Spleen (tissue), 11 donors: ENCODE measurements around the gene C14orf132. TPM values are rescaled to one million over a fixed set of nuclear protein-coding genes. Genes with fewer than 3 reads are reported as not detected.
A peak's percentile ranks its signal among the peaks of the same experiment; 100 is the strongest.

Source experiments
- DNase-seq: peaks from one replicate; pipeline ENCODE4 v3.0.0-alpha.2; 2020
- H3K27ac ChIP-seq, 8 donors: fragments of 200-600 bp; sonication (generic) in 7 of 8; 1 replicate in 4 of 8; 2 replicates in 4 of 8; pipeline versions ENCODE4 v1.5.0 to v1.8.0; 2016 to 2021; ENCODE audit warnings: inconsistent platforms in 4 of 8, mild to moderate bottlenecking in 4 of 8, moderate library complexity in 1 of 8
- H3K27me3 ChIP-seq, 7 donors: fragments of 200-600 bp; sonication (generic) in 6 of 7; replicated peaks in 1 of 7; 1 replicate in 4 of 7; 2 replicates in 3 of 7; pipeline versions ENCODE4 v1.5.0 to v1.8.0; 2016 to 2021; ENCODE audit warnings: inconsistent platforms in 3 of 7, mild to moderate bottlenecking in 1 of 7
- H3K36me3 ChIP-seq, 6 donors: fragments of 200-600 bp; sonication (generic) in 5 of 6; 1 replicate in 4 of 6; 2 replicates in 2 of 6; pipeline versions ENCODE4 v1.5.0 to v1.8.0; 2016 to 2021; ENCODE audit warnings: inconsistent platforms in 2 of 6
- H3K4me1 ChIP-seq, 6 donors: fragments of 200-600 bp; sonication (generic) in 5 of 6; 1 replicate in 3 of 6; 2 replicates in 3 of 6; pipeline versions ENCODE4 v1.5.0 to v1.8.0; 2016 to 2021; ENCODE audit warnings: inconsistent platforms in 3 of 6
- H3K4me3 ChIP-seq, 8 donors: fragments of 200-600 bp; sonication (generic) in 7 of 8; 1 replicate in 4 of 8; 2 replicates in 4 of 8; pipeline versions ENCODE4 v1.5.0 to v1.8.0; 2016 to 2021; ENCODE audit warnings: inconsistent platforms in 4 of 8, mild to moderate bottlenecking in 4 of 8, moderate library complexity in 2 of 8
- H3K9me3 ChIP-seq, 8 donors: fragments of 200-600 bp; sonication (generic) in 7 of 8; 1 replicate in 4 of 8; 2 replicates in 4 of 8; pipeline versions ENCODE4 v1.5.0 to v1.8.0; 2016 to 2021; ENCODE audit warnings: inconsistent platforms in 4 of 8
- CTCF ChIP-seq, 11 experiments: fragments of 200-600 bp in 7 of 11; fragments of 450-650 bp in 4 of 11; sonication (generic) in 4 of 11; IDR thresholded peaks in 8 of 11; conservative IDR thresholded peaks in 3 of 11; 1 replicate in 7 of 11; 2 replicates in 4 of 11; pipeline versions ENCODE4 v1.4.0 to v1.8.0; 2016 to 2021; ENCODE audit warnings: antibody characterized with exemption in 11 of 11, inconsistent platforms in 4 of 11, mild to moderate bottlenecking in 1 of 11
- POLR2A ChIP-seq, 3 donors: fragments of 450-650 bp; IDR thresholded peaks; one replicate each; pipeline ENCODE4 v1.5.1; 2017; ENCODE audit warnings: antibody characterized with exemption in 3 of 3, mild to moderate bottlenecking in 1 of 3
- POLR2AphosphoS5 ChIP-seq, 3 donors: sonication (generic); formaldehyde crosslinking; IDR thresholded peaks; one replicate each; pipeline ENCODE4 v1.5.1; 2017; ENCODE audit warnings: antibody characterized with exemption in 3 of 3
- WGBS, 5 donors: extraction: QIAGEN DNeasy Blood & Tissue Kit in 3 of 5; methylation state at CpG; one replicate each; pipeline versions ENCODE4 v1.1.5 to v1.1.7; 2013 to 2018; 5-methylcytosine and 5-hydroxymethylcytosine counted together
- intact Hi-C: fragments of 100-400 bp; cut with DNase I; formaldehyde crosslinking; loops from one replicate; pipeline ENCODE4 v1.15.0; 2023; ENCODE audit warnings: low total_unique reads
- polyA plus RNA-seq, 3 donors: library from polyadenylated mRNA; stranded (reverse); fragments of 200-250 nt; gene quantifications; one replicate each; pipeline ENCODE4 v1.2.1, GENCODE V29; 2013
- total RNA-seq, 7 donors: library from RNA; depleted of rRNA in 3 of 7; stranded (reverse); fragments of >200 nt in 3 of 7; fragmentation: NEBNext Ultra II Directional in 4 of 7; extraction: Animal tissue kit (Norgen Biotek cat#: 25700) in 4 of 7; gene quantifications; one replicate each; pipeline versions ENCODE4 v1.1.0 to v1.2.1, GENCODE V29; 2016 to 2021
- donor health status: healthy with polysubstance abuse.
- donor health status: DM: no; HTN: no; CAD: no; lungs with moderate emphysema.
- donor health status: DM: no; HTN: no; CAD: no.
- donor health status: Bipolar disorder and iron deficiency.
- donor health status: healthy.
- donor health status: DM: no; HTN: no; CAD: no.
- donor health status: DM: yes; HTN: yes; CAD: no.

C14orf132 gene
- total and polyA plus RNA-seq, 10 donors = 1.8 to 16.4 (median 7.8) TPM

- H3K9me3 ChIP-seq = peaks cover 0 to 4% (median 0%) of the 10 kb centered on the region in 8 donors
- H3K27me3 ChIP-seq = no peaks in the 10 kb centered on the region
- intact Hi-C loops = no loop called here
- no peak for DNase-seq
- TF ChIP-seq POLR2A (IDR thresholded peaks at IDR 0.05) = no peak
- no peak for TF ChIP-seq POLR2AphosphoS5 (IDR thresholded peaks at IDR 0.05)
- TF ChIP-seq CTCF (IDR thresholded peaks at IDR 0.05 in 8 of 11, conservative IDR thresholded peaks at IDR 0.05 in 3 of 11) = no peak
- peak overlapping the region in 3 of 8 donors; percentile 11 to 44 (median 12) for H3K27ac ChIP-seq
- WGBS, 5 donors = 69 to 77% (median 71%) methylated on average over 4 of the region's 4 CpGs
- H3K4me3 ChIP-seq = no peak overlapping the region
- H3K4me1 ChIP-seq = peaks cover under 1 to 22% (median 10%) of the 10 kb centered on the region in 6 donors
- H3K36me3 ChIP-seq = no peaks in the 10 kb centered on the region
Measured at GRCh38 chr14:96120941-96121340, 81.8 kb downstream of the C14orf132 start.

DNA sequence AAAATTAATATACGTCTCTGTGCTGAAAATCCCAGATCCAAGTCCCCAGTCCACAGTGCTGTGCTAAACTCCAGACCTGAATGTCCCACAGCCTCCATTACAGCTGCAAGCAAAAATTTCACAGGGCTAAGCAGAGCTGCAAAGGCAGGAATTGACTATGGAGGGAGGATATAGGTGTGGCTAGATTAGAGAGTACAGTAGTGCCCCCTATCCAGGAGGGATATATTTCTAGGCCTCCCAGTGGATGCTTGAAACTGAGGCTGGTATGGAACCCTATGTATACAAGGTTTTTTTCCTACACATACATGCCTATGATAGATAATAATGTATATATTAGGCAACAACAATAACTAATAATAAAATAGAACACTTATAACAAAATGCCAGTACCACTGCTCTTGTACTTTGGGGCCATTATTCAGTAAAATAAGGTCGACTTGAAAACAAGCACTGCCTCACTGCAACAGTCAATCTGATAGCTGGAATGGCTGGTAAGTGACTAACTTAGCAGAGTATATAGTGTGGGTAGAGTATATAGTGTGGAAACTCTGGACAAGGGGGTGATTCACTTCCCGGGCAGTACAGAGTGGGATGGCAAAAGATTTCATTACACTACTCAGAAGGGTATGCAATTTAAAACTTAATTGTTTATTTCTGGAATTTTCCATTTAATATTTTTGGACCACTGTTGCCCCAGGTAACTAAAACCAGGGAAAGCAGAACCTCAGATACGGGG lies 82.7 kb downstream of the C14orf132 start:
- 82 to 94% (median 90%) methylated on average over 4 of the region's 4 CpGs for WGBS, 5 donors
- no peak overlapping the region for H3K27ac ChIP-seq
- DNase-seq = no peak

DNA sequence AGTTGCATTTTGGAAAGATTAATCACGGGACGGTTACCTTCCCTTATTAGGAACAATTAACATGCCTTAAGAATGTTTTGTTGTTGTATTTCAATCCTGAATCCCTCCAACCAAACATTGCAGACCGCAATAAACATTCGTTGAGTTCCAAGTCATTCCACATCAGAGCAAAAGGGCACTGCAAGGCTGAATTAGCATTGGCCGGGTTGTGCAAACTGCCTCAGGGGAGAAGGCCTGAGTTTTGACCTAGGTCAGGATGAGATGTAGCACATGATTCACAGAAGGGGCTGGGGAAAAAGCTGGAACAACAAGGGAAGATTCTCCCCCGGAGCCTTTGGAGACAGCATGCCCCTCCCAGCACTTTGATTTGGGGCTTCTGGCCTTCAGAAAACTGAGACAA lies 83.3 kb downstream of the C14orf132 start:
- Histone ChIP-seq H3K36me3 (no peaks in the 10 kb centered on the region), H3K27ac (no peak overlapping the region), H3K4me3 (no peak overlapping the region), H3K27me3 (no peaks in the 10 kb centered on the region), H3K9me3 (peaks cover 0 to 4% (median 0%) of the 10 kb centered on the region in 8 donors), H3K4me1 (peaks cover 13 to 37% (median 22%) of the 10 kb centered on the region in 6 donors)
- intact Hi-C loops = no loop called here
- WGBS, 5 donors = 77 to 92% (median 84%) methylated on average over 6 of the region's 6 CpGs
- TF ChIP-seq POLR2AphosphoS5 (IDR thresholded peaks at IDR 0.05) (no peak), POLR2A (IDR thresholded peaks at IDR 0.05) (no peak), CTCF (IDR thresholded peaks at IDR 0.05 in 8 of 11, conservative IDR thresholded peaks at IDR 0.05 in 3 of 11) (no peak)
- no peak for DNase-seq

More for the DNA sequence above, 82.7 kb downstream of the C14orf132 start:
- no peaks in the 10 kb centered on the region for H3K36me3 ChIP-seq
- peaks cover 0 to 4% (median 0%) of the 10 kb centered on the region in 8 donors for H3K9me3 ChIP-seq
- TF ChIP-seq POLR2A (IDR thresholded peaks at IDR 0.05) (no peak), POLR2AphosphoS5 (IDR thresholded peaks at IDR 0.05) (no peak), CTCF (IDR thresholded peaks at IDR 0.05 in 8 of 11, conservative IDR thresholded peaks at IDR 0.05 in 3 of 11) (no peak)
- intact Hi-C loops = no loop called here
- H3K4me1 ChIP-seq = peaks cover 8 to 30% (median 18%) of the 10 kb centered on the region in 6 donors
- H3K4me3 ChIP-seq = no peak overlapping the region
- no peaks in the 10 kb centered on the region for H3K27me3 ChIP-seq

GRCh38 chr14:96125536-96125935 lies 86.4 kb downstream of the C14orf132 start:
- Histone ChIP-seq H3K4me3 (no peak overlapping the region), H3K4me1 (peaks cover 13 to 41% (median 19%) of the 10 kb centered on the region in 6 donors), H3K27ac (peak overlapping the region in 3 of 8 donors; percentile 12 to 80 (median 67)), H3K9me3 (no peaks in the 10 kb centered on the region), H3K27me3 (no peaks in the 10 kb centered on the region), H3K36me3 (no peaks in the 10 kb centered on the region)
- no peak for DNase-seq
- no peak for TF ChIP-seq POLR2A (IDR thresholded peaks at IDR 0.05)
- TF ChIP-seq CTCF (IDR thresholded peaks at IDR 0.05 in 8 of 11, conservative IDR thresholded peaks at IDR 0.05 in 3 of 11) = no peak
- no peak for TF ChIP-seq POLR2AphosphoS5 (IDR thresholded peaks at IDR 0.05)
- 48 to 61% (median 53%) methylated on average over 3 of the region's 3 CpGs for WGBS, 5 donors
- intact Hi-C loops = no loop called here
